NCI-H2107 treated with DMSO at 0.1 percent for 48 hours (cell line): ENCODE results near the gene RBM25.
"Not testable (repeated sequence)": the region's sequence is repeated elsewhere in the genome, so short reads cannot be mapped to it uniquely, and the experiment has no call there.

ENCODE experiments used
- DNase-seq: peaks from one replicate; lab custom pipeline; 2025; ENCODE audit not compliant: unreplicated experiment; lab: John Stamatoyannopoulos, UW

RBM25 gene

DNA sequence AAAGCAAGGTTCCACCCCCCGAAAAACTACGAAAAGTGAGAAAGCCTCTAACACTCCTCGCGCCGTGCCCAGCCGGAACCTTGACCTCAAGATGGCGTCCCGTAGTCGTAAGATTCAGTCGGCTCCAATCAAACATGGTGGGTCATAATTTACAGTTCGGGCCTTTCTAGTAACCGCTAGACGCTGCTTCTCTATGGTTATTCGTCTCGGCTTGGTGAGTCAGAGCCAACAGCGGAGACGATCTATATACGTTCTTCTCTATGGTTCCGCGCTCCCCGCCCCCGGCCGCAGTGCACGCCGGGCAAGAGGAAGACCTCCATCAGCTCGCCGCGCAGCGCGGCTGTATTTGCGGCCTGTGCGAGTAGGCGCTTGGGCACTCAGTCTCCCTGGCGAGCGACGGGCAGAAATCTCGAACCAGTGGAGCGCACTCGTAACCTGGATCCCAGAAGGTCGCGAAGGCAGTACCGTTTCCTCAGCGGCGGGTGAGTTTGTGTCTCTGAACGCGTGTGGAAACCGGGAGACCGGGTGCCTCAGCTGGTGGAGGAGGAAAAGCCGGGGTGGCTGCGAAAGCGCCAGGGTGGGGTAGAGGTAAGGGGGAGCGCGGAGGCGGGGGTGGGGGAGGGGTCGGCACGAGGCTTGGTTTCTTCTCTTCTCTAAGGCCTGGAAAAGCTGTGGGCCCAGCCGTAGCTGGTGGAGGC lies at the start of gene RBM25:
Gene RBM25 (plus strand): TSS at position 311 of the 698 bp plus-strand sequence. CDS start 13,108 bp downstream, outside the sequence.
- peak; percentile 100 for DNase-seq

DNA sequence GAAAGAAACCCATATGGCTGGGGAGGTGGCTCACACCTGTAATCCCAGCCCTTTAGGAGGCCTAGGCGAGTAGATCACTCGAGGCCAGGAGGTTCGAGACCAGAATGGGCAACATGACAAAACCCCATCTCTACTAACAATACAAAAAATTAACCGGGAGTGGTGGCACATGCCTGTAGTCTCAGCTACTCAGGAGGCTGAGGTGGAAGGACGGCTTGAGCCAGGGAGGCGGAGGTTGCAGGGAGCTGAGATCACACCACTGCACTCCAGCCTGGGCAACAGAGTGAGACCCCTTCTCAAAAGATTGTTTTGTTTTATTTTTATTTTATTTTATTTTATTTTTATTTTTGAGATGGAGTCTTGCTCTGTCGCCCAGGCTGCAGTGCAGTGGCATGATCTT lies 47.1 kb upstream of the RBM25 start:
- not testable (repeated sequence) for DNase-seq

DNA sequence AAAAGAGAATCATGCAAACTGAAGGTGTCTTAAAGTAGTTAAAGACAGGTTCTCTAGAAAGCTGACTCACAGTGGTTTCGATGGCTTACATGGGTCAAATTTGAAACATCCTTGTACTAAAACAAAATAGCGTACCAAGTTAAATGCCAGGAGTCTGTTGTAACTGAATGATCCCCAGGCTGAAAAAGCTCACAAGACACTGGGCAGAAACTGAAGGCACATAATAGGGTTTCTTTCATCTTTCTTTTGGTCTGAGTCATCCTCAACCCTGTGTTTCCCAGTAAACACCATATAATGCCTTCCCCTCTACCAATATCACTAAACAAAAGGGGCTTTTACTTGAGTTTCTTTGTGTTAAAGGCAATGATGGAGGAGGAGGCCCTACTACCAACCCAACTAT lies 44.2 kb upstream of the RBM25 start:
- DNase-seq: no peak

DNA sequence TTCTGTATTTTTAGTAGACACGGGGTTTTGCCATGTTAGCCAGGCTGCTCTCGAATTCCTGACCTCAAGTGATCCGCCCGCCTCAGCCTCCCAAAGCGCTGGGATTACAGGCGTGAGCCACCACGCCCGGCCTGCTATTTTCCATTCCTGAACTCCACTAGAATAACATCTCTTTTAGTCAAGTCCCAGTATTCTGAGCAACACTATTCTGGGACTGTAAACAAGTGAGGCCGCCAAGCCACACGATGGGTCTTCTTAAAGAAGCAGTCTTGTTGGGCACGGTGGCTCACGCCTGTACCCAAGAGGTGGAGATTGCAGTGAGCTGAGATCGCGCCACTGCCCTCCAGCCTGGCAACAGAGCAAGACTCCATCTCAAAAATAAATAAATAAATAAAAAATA lies 42.8 kb upstream of the RBM25 start:
- not testable (repeated sequence) for DNase-seq

DNA sequence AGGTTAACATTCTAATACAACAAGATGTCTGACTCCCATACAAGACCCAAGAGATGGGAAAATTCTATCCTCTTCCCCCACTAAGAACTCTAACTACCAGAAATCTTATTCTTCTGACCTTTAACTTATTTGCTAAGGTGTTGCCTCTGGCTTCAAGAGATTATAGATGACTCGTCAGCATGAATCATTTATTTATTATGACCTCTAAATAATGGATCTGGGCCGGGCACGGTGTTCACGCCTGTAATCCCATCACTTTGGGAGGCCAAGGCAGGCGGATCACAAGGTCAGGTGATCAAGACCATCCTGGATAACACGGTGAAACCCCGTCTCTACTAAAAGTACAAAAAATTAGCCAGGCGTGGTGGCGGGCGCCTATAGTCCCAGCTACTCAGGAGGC lies 42.3 kb upstream of the RBM25 start:
- DNase-seq: not testable (repeated sequence)

GRCh38 chr14:73022051-73022450 lies 36.3 kb upstream of the RBM25 start:
- no peak for DNase-seq

DNA sequence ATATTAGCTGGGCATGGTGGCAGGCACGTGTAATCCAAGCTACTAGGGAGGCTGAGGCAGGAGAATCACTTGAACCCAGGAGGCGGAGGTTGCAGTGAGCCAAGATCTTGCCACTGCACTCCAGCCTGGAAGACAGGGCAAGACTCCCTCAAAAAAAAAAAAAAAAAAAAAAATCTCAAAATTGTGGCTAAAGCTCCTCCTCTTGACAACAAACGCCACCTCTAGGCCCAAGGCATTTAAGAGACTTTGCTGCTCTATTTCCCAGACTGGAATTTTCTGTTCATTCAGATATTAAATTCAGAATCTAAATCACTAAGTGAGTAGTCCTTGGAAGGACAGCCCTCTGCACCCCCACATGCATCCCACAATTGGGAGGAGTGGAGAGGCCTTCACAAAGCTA lies 32.8 kb upstream of the RBM25 start:
- no peak for DNase-seq

GRCh38 chr14:73026243-73026844 lies 32.0 kb upstream of the RBM25 start:
- DNase-seq: no peak

- peak; percentile 99 for DNase-seq
These were observed 31.3 kb upstream of the RBM25 start, which contains the start of gene ZFYVE1 for GRCh38 chr14:73026845-73027542. Gene ZFYVE1 (minus strand): TSS chr14:73027106. CDS start chr14:73024508, 2,598 bp downstream.

GRCh38 chr14:73027546-73027945 lies 30.8 kb upstream of the RBM25 start:
- no peak for DNase-seq

GRCh38 chr14:73027984-73028383 lies 30.4 kb upstream of the RBM25 start:
- no peak for DNase-seq

- DNase-seq: not testable (repeated sequence)
These were observed 21.5 kb upstream of the RBM25 start for GRCh38 chr14:73036706-73037450.

GRCh38 chr14:73047808-73048207 lies 10.5 kb upstream of the RBM25 start:
- DNase-seq: no peak

DNA sequence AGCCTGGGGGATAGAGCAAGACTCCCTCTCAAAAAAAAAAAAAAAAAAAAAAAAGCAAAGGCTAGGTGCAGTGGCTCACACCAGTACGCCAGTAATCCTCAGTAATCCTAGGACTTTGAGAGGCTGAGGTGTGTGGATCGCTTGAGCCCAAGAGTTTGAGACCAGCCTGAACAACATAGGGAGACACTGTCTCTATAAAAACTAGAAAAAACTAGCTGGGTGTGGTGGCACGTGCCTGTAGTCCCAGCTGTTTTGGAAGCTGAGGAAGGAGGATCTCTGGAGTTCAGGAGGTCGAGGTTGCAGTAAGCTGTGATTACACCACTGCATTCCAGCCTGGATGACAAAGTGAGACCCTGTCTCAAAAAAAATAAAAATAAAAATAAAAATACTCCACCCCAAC lies 8.9 kb upstream of the RBM25 start:
- no peak for DNase-seq

DNA sequence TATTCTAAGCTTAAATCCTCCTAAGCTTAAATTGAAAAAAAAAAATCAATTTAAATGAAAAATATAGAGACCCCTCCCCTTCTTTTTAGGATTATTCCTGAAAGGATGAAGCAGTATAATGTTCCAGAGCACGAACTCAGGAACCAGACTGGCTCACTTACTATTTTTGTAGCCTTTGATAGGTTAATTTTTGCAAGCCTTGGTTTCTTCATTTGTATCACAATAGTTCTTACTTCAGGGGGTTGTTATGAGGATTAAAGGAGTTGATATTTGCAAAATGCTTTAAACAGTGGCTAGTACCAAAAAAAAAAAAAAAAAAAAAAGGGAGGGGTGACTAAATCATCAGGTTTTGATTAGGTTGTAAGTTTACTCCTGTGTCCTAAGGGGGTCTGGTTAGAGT lies 3.1 kb upstream of the RBM25 start:
- DNase-seq: no peak

GRCh38 chr14:73057944-73058223 lies 450 bp upstream of the RBM25 start:
- DNase-seq: no peak

GRCh38 chr14:73058922-73059673 lies 764 bp downstream of the RBM25 start:
- peak; percentile 14 for DNase-seq

- no peak for DNase-seq
These were observed 11.3 kb downstream of the RBM25 start for GRCh38 chr14:73069585-73069984.

GRCh38 chr14:73091044-73091443 lies 32.7 kb downstream of the RBM25 start:
- no peak for DNase-seq

GRCh38 chr14:73097421-73097820 lies 39.1 kb downstream of the RBM25 start:
- no peak for DNase-seq

GRCh38 chr14:73100334-73100733 lies 42.0 kb downstream of the RBM25 start:
- DNase-seq: no peak
